ENCODE measurements around the gene PLPPR1. TPM values are rescaled to one million over a fixed set of nuclear protein-coding genes. Genes with fewer than 3 reads are reported as not detected.

PLPPR1 gene
- total RNA-seq (2014; rRNA removed; shearing (Covaris generic)) = not detected in 2 replicates
- polyA plus RNA-seq (2014; cell fraction: nucleus; rRNA removed) = not detected in 2 replicates

DNA sequence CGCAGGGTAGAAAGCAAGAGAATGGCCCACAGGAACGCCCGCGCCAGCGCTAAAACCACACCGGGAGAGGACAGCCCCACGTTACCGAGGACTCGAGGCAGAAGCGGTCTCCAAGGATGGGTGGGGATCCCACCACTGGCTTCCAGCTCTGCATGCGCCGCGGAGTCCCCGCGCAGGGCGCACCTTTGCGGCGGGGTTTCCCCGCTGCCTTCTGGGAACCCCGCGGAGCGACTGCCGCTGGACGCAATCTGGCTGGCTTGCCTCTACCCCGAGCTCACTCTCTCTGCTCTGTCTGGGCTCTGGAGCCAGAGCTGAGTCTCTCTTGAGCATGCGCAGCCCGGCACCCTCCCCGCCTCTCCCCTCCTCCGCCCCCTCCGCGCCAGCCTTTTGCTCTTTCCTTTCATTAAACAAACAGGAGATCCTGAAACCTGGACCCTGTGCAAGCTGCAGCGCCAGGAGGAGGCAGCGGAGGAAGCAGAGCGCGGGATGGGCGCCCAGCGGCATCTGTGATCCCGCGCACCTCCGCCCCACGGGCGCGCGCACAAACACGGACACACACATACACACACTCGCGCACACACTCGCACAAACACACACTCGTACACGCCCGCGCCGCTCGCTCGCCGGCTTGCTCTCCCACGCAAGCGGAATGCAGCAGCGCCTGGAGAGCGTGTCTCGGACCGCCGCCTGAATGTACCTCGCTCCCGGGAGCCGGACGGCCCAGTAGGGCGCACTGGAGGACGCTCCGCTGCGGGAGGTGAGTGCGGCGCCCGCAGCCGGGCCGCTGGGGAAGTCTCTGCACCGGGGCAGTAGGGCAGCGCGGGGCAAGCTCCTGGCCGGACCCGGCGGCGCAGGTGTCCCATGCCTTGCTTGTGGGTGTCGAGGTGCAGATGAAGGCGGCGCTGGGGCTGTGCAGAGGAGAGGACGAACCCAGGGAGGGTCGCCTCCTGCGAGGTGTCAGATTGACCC, at the start of gene PLPPR1:
Gene PLPPR1 (plus strand): TSS at position 382 of the 969 bp plus-strand sequence.
- DNase-seq (ENCODE audit: extremely low read depth, low read depth) = peak; percentile 43

DNA sequence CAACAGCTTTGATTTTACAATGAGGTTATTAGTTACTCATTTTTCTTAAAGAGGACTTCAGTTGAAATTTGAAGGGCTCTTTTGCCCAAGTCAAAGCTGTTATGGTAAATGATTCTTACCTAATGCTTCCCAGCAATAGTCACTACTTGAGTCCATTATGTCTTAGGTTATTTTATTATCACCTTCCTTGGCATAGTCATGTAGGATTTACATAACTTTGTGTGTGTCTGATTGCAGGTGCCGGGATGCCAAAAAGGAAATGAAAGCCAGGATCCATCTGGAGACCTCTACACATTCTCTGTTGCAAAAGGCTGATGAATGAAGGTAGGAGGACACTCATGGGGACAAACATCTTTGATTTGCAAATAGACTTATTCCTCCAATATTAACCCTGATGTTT, 38.8 kb upstream of the PLPPR1 start:
- DNase-seq (ENCODE audit: extremely low read depth, low read depth) = no peak

DNA sequence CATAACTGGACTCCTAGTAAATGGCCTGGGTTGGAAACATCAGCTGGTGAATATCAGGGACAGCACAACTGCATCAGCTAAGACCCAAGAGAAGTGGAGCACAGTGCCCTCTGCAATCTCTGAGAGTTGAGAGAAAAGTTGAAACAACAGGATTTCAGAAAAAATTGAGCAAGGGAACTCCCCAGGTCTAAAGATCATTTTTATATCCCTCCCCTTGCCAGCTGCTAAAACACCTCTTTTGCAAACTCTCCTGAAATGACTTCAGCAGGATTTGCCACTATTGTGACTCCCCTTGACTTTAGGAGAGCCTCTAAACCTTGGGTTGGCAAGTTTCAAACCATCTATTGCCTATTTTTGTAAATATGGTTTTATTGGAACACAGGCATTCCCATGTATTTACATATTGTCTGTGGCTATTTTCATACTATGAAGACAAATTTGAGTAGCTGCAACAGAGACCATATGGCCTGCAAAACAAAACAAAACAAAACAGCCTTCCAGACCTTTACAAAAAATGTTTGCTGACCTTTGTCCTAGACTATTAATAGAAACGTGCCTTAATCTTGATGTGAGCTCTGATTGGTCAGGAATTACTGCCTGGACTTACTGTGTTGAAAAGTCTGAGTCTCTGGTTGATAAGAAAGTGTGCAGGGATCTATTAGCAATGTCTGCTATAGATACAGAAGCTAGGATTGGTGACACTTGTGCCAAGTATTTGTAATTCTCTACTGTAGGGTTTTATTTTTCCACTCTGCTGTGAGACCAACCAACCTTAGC, 37.7 kb upstream of the PLPPR1 start:
- no peak for DNase-seq (ENCODE audit: extremely low read depth, low read depth)

DNA sequence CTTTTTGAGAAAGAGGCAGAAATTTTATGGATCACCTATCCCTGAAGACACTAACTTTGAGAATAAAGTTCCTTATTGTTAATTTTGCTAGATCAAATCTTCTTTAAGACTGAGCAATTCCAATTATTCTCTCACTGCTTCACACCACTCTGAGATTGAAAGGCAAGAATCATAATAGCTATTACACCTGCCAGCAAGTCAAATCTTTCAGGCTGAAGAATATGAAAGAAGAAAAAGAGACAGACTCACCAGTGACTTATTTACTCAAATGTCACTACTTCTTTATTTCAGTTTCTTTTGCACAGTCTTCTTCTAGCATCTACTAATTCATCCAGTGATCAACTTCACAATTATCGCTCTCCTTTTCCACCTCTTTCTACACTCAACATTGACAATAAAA, 35.9 kb upstream of the PLPPR1 start:
- no peak for DNase-seq (ENCODE audit: extremely low read depth, low read depth)

DNA sequence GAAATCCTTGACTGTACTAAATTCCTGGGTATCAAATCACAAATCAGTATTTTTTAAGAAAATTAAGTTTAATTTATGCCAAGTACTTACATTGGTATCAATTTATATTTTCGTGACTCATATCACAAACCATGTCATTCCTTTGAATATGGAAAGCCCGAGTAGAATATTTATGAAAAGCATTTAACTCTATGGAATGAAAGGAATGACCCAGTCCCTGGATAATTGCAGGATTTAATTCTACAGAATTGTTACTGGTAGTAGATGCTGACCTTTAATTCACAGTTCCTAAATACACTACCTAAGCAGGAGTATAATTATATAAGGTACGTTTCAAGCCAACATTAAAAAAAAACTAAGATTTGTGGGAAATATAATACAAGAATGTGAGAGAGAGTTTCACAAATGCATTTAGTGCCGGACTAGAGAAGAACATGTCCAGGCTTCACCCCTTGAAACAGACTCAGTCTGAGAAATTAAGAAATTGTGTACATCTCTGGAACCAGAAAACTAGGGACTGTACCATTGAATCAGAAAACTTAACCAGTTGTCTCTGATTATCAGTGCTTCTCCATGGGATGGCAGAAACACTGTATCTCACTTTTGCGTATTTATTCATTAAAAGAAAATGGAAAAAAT, 28.5 kb upstream of the PLPPR1 start:
- DNase-seq (ENCODE audit: extremely low read depth, low read depth) = no peak

DNA sequence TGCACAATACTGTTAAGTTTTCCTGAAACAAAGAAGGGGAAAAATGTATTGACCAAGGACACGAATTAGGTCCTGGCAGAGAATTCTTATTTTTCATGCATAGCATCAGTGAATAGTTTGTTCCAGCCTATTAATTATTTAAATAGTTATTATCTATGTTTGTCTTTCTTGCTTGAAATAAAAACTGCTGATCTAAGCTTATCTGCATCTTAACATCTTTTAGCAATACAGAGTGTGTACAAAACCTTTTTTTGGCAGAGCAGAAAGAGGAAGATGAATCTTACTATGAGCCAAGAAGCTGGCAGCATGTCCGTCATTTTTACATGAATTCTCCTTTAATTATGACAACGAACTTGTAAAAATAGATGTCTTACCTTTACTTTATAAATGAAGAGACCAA, 23.3 kb upstream of the PLPPR1 start:
- no peak for DNase-seq (ENCODE audit: extremely low read depth, low read depth)

DNA sequence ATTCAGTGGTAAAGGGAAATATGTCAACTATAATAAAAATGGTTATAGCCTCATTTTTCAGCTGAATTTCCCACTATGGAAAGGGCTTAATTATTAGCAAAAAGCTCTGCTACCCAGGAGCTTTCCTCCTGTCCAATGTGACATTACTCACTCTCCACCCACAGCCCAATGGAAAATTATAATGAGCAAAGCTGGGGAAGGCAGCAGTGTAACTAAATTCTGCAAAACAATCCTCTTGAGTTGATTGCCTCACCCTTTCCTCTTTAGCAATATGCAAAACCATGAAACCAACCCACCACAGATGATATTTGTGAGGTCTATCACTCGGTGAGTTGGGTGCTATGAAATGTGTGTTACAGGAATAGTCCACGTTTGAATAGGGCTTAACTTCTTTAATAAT, 14.0 kb upstream of the PLPPR1 start:
- no peak for DNase-seq (ENCODE audit: extremely low read depth, low read depth)

DNA sequence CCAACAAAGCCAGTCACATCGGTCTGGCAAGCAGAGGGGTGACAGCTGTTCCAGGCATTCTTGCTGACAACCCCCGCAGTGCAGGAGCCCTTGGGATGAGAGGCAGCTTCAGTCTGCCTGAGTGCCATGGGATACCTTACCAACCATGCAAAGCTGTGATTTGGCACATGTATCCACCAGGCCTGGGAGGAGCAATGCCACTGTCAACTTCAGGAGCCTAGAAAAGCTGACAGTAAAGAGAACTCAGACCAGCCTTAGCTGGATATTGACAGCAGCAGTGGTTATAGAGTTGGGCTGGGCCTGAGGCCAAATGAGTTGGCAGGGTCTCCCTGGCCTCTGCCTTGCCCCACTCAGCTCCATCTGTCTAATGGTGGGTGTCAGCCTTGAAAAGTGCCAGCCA, 10.1 kb upstream of the PLPPR1 start:
- DNase-seq (ENCODE audit: extremely low read depth, low read depth) = no peak

DNA sequence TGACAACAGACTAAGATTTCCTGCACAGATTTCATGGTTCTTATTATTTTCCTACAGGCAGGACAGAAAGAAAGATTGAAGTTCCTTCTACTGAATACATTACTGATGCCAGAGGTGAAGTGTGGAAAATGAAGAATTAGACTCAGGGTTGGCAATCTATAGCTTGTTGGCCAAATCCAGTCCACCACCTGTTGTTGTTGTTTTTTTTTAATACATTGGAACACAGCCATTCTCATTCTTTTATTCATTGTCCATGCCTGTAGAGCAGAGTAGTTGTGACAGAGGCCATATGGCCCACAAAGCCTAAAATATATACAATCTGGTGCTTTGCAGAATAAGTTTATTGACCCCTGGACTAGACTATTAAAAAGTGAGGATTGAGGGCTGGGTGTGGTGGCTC, 5.8 kb upstream of the PLPPR1 start:
- DNase-seq (ENCODE audit: extremely low read depth, low read depth) = no peak

DNA sequence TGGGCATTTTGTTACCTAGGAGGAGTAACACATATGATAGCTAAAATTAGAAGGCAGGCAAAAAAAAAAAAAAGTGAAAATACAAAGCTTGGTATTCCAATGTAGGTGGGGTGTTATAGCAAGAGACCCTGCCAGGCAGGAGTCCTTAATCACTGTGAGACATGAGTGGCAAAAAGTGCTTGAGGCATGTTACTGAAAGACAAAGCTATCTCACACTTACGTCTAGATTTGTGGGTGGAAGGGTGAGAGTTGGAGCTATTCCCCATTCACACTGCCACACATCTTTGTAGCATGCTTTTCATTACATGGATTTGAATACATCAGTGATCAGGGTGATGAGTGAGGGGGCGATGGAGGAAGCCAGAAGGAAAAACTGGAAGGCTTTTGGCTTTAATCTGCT, 2.6 kb upstream of the PLPPR1 start:
- no peak for DNase-seq (ENCODE audit: extremely low read depth, low read depth)

DNA sequence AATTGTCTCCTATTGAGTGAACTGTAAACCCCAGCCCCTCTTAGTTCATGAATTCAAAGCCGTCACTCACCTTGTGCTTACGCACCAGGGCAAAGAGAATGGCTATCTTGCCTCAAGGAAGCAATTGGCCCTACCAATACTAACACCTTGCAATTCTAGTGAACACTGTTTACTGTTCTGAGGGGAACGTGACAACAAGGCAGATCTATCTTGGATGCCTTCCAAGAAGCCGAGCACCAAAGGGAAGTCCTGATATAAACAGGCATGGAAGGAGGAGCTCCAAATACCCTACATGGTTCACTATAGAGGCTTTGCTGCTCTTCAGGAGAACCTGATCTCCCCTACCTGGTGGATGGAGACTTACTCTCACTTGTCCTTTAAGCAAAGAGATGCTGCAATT, 1.7 kb upstream of the PLPPR1 start:
- no peak for DNase-seq (ENCODE audit: extremely low read depth, low read depth)

DNA sequence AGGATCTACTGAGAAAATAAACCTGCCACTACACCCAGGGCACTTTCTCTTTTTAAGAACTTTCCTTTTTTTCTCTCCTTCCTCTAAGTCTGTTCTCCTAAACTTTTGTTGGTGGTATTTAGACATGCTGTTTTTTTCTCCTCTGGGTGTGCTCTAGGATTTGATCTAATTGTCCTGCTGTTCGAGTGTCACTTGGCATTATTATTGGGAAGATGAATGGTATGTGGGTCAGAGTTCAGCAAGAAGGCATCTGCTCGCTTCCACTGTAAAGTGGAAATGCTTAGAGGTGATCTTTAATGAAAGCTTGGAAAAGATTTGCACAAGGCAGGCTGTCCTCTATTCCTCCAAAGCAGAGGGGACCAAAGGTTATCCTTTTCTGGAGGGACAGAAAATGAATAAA, 1.3 kb upstream of the PLPPR1 start:
- no peak for DNase-seq (ENCODE audit: extremely low read depth, low read depth)

DNA sequence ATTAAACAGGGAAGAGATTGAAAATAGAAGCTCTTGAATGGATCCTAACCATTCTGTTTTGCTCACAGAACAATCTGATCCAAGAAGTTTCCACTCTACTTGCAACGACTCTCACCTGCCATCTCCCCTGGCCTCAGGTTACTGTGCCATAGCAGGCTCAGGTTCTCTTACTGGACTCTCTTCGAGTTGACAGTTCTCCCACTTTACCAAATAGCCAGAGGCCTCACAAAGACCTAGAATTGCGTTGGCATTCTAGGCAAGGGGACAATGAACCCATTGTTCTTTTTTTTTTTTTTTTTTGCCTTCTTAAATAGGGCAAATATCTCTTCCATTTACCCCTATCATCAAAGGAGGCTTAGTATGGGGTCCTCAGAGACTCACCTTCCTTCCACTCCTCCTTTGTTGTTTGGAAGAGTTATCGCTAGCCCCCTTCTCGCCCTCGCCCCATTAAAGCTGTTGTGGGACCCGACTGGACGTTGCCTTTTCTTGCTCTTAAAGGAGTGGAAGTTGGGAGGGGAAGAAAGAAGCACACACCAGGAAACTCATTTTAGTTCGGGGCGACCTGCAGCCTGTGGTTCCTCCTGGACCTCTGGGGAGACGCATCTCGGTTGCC, 688 bp upstream of the PLPPR1 start:
- no peak for DNase-seq (ENCODE audit: extremely low read depth, low read depth)

DNA sequence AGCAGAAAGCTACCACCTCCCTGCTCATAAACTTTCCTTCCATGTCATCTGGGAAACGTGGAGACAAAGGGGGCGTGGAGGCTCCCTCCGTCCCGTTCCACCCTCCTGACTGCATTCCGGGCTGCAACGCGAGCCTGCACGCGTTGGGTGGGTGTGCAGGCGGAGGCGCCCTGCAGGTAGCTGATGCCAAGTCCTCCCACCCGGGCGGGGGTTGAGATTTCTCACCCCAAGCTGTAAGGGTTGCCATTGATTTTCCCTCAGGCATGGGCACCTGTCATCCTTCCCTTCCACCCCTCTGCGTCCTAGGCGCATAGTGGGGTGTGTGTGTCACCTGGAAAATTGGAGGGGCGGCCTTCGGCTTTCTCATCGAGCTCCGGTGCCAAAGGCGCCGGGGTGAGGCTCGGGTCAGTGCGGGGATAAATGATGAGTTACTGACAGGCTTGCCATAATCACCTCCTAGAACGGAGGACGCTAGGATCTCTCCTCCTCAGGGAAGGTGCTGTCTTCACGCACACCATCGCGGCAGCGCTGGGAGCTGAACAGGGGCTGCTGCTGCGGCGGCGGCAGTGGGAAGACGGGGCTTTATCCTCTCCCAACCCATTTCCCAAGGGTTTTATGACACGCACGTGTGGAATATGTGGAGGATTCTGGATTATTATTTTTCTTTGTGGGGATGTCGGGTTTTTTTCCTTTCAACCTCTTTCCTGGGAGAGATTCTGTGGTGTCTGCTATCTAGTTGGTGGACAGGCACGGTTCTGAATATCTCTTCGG, 973 bp downstream of the PLPPR1 start:
- DNase-seq (ENCODE audit: extremely low read depth, low read depth) = no peak

DNA sequence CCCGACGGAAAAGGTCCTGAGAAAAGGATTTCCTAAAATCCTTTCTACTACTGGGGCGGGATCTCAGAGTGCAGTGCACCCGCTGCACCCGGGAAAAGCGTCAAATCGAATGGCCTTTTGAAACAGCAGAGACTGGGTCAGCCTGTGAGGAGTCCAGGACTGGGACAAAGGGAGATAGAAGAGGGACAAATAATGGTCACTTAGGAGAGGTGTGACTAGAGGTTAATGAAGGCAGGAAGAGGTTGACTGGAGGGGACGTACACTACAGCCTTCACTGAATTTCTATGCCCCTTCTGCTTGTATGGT, 1.5 kb downstream of the PLPPR1 start:
- no peak for DNase-seq (ENCODE audit: extremely low read depth, low read depth)

DNA sequence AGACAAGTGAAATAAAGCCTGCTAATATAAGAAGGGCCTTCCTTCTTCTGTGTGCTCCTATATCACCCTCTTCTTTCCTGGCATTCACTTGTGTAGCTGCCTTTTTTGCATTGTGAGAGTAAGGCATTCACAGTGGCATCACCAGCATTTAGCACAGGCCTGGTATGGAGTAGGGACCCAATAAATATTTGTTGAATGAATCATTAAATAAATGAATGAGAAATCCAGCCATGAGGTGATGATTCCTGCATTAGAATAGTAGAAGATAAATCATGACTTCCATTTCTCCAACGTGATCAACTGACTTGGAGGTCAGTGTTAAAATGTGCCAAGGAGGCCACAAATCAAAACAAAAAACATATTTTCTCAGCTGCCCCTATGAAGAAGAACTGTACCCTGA, 3.9 kb downstream of the PLPPR1 start:
- DNase-seq (ENCODE audit: extremely low read depth, low read depth) = no peak

DNA sequence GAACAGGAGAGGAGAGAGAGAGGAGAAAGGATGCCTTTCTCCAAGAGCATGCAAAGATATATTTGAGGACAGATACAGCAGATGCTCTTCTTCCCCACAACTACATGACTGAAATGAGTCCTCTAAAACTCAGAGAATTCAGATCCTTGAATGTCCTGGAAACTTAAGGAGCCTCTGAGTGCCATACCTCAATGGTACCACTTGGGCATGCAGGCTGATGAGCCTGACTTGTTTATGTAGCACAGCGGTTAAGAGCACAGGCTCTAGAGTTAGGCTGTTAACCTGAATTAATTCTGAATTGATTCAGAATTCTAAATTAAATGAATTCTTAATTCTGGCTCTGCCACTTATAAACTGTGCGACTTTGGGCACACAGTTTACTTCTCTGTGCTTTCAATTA, 5.7 kb downstream of the PLPPR1 start:
- no peak for DNase-seq (ENCODE audit: extremely low read depth, low read depth)

DNA sequence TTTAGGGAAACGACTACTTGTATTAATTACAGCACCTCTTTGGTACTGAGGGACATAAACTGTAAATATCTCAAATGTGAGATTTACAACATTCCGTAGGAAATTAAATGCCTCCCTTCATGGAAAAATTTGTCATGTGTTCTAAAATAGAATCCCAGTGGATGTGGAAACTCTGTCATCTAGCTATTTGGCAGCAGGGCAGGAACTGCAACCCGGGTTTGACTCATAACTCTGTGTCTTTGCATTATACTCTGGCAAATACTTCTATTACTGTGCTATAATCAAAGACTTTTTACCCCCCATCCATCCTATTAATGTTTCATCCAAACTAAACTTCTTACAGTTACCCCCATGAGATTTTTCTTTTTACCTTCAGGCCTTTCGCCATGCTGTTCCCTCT, 6.6 kb downstream of the PLPPR1 start:
- DNase-seq (ENCODE audit: extremely low read depth, low read depth) = no peak

DNA sequence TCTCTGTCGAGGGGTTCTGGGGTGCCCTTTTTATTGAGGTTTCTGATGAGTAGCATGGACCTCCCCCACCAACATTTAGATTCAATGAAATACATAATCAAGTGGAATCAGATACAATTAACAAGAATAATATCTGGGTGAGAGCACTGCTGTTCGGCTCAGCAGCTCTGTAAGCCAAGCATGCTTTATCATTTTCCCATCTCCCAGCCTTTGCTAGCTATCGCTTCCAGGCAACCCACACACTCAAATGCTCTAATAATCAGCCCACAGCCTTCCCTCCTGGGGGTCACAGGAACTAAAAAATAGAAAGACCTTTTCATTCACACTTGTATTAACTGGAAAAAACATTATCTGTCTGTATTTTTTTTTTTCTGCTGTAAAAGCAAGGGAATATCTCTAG, 8.9 kb downstream of the PLPPR1 start:
- no peak for DNase-seq (ENCODE audit: extremely low read depth, low read depth)

DNA sequence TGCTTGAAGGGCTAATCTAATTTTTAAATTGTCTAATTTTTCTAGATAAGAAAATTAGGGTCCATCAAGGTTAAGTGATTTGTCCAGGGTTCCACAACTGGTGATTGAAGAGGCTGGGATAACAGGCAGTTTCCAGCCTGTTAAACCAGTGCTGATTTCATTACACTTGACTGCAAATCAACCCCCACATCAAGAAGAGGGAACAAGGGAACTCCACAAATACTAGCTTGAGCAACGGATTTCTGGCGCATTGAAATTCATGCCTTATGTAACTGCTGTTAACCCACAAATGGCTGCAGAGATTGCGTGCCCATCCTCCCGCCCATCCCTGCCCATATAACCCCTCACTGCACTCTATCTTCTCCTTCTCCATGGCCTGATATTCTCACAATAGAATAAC, 10.0 kb downstream of the PLPPR1 start:
- no peak for DNase-seq (ENCODE audit: extremely low read depth, low read depth)

Measured in NCI-H460 (cell line).